ENCODE data around the gene KRT13. TPM values are rescaled to one million over a fixed set of nuclear protein-coding genes. Genes with fewer than 3 reads are reported as not detected.

The KRT13 gene
- polyA plus RNA-seq, 1 experiment: not detected

DNA sequence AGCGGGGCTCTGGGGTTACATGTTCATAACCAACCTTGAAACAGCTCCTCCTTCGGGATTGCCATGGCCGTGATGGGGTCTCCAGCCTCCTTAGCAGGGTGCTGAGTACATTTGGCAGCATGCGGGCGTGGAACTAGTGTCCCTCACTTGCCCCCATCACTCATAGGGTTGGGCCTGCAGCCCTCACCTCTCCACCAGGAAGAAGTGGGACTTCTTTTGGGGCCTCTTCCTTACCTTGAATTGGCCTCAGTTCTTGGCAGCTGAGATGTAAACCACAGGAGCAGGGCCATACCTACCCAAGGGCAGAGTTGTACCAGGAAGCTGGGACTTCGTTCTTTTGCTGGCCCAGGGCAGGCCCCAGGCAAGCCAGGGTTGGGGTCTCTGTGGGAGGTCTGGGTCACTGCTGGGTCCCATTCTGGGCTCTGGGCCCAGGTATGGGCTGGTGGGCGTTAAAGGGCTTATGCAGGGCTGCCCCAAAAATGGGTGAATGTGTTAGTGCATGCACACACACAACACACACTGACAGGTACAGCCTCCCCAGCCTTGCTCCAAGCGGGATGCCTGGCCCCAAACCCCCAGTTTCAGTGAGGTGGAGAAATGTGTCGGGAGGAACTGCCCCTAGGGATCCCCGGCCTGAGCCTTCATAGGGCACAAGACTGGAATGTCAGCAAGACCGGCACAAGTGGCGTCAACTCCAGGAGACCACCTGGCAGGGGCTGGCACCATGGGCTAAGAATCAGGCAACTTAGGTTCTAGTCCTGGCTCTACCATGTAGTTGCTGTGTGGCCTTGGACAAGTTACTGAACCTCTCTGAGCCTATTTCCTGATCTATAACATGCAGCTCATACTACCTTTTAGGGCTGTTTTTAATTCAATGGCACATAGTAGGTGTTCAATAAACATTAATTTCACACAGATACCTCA is 17.2 kb upstream of the KRT13 start:
- H3K27ac ChIP-seq (ENCODE audit: low read depth, low read length): no peak overlapping the region
- TF ChIP-seq, protein P1, sequence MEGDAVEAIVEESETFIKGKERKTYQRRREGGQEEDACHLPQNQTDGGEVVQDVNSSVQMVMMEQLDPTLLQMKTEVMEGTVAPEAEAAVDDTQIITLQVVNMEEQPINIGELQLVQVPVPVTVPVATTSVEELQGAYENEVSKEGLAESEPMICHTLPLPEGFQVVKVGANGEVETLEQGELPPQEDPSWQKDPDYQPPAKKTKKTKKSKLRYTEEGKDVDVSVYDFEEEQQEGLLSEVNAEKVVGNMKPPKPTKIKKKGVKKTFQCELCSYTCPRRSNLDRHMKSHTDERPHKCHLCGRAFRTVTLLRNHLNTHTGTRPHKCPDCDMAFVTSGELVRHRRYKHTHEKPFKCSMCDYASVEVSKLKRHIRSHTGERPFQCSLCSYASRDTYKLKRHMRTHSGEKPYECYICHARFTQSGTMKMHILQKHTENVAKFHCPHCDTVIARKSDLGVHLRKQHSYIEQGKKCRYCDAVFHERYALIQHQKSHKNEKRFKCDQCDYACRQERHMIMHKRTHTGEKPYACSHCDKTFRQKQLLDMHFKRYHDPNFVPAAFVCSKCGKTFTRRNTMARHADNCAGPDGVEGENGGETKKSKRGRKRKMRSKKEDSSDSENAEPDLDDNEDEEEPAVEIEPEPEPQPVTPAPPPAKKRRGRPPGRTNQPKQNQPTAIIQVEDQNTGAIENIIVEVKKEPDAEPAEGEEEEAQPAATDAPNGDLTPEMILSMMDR (IDR thresholded peaks at IDR 0.05; ENCODE audit: low read depth, low read length): no peak
- ChIA-PET POLR2A (no interaction called here), CTCF (interaction anchor here (2.0 to 3.1 kb wide), 2 partner anchors 26 to 141 kb away, joined by 8 to 20 read pairs; no protein-coding TSS in a partner anchor)
- no peaks in the 10 kb centered on the region for H3K27me3 ChIP-seq (ENCODE audit: control insufficient read depth, insufficient read depth, low read length)
- peaks cover 8% of the 10 kb centered on the region; the same call in 1 of the 2 replicates for H3K9me3 ChIP-seq (ENCODE audit: control insufficient read depth, insufficient read depth, low read length)
- H3K4me3 ChIP-seq (ENCODE audit: low read depth, low read length): no peak overlapping the region
- no peak for DNase-seq (ENCODE audit: low read depth, low spot score)

DNA sequence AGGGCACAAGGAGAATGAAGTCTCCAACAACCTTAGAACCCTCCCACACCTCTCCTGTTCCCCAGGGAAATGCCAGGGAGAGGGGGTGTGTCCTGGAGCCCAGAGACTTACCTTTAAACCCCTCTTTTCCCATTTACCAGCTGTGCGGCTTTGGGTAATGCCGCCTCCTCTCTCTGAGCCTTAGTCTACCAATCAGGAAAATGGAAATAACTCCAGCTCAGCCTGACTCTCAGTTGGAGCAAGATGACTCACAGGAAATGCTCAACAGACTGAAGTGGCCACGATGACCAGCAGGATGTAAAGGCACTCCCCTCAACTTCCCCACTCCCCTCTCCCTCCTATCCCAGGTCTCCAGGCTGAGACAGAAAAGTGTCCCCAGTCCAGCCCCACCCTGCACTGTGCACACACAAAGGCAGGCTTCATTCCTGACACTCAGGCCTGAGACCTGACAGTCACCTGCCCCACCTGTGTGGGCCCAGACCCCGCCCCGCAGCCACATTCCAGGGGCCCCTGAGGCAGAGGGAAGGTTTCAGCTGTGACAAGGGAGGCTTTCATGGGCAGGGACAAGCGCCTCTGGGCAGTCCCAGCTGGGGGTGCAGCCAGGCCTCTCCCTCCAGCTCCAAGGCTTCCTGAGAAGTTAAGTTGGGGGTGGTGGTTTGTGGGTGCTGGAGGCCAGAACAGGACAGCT is 16.3 kb upstream of the KRT13 start:
- Histone ChIP-seq H3K27ac (ENCODE audit: low read depth, low read length) (peak overlapping the region; percentile 39), H3K4me3 (ENCODE audit: low read depth, low read length) (no peak overlapping the region), H3K27me3 (ENCODE audit: control insufficient read depth, insufficient read depth, low read length) (no peaks in the 10 kb centered on the region), H3K9me3 (ENCODE audit: control insufficient read depth, insufficient read depth, low read length) (peaks cover 8% of the 10 kb centered on the region; the same call in 1 of the 2 replicates)
- DNase-seq (ENCODE audit: low read depth, low spot score): peak; percentile 50
- TF ChIP-seq, protein P1 (IDR thresholded peaks at IDR 0.05; ENCODE audit: low read depth, low read length): no peak; the same call in 1 of the 2 replicates
- POLR2A ChIA-PET: no interaction called here
- CTCF ChIA-PET: interaction anchor here (1.0 to 3.1 kb wide), 3 partner anchors 27 to 141 kb away, joined by 3 to 20 read pairs (median 8); no protein-coding TSS in a partner anchor

DNA sequence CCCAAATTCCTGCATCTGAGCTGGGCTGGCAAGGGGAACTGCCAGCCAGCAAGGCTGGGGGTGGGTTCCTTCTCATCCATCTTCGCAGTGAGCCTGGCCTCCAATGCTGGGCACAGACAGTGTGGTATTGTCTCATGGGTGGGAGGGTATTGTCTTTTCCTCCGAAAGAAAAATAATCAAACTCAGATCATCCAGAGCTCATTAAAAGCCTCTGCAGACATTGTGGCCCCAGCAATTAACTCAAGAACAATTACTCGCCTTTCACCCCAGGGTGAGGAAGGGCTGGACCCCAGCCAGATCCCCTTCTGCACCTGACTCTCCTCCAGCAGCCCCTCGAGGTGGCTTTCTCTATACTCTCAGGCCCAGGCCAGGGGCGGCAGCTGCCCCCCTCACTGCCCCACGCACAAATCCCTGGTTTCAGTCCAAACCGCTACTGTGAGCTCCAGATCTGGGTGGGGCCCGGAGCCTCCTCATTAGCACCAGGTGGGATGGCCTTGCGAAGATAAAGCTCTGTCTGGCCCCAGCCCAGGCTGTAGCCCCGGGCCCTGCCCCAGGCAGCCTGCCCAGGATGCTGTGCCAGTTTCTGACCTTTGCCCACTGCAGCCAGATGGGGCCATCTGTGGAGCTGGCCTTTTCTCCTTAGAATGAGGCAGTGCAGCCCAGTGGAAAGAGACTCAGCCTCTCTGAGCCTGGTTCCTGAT is 15.6 kb upstream of the KRT13 start:
- ChIA-PET POLR2A (no interaction called here), CTCF (interaction anchor here (1.0 to 3.1 kb wide), 3 partner anchors 28 to 142 kb away, joined by 3 to 20 read pairs (median 8); no protein-coding TSS in a partner anchor)
- no peak overlapping the region for H3K4me3 ChIP-seq (ENCODE audit: low read depth, low read length)
- no peak overlapping the region for H3K27ac ChIP-seq (ENCODE audit: low read depth, low read length)
- H3K27me3 ChIP-seq (ENCODE audit: control insufficient read depth, insufficient read depth, low read length): no peaks in the 10 kb centered on the region
- H3K9me3 ChIP-seq (ENCODE audit: control insufficient read depth, insufficient read depth, low read length): peaks cover 8% of the 10 kb centered on the region; the same call in 1 of the 2 replicates
- no peak for DNase-seq (ENCODE audit: low read depth, low spot score)
- TF ChIP-seq, protein P1 (IDR thresholded peaks at IDR 0.05; ENCODE audit: low read depth, low read length): no peak

DNA sequence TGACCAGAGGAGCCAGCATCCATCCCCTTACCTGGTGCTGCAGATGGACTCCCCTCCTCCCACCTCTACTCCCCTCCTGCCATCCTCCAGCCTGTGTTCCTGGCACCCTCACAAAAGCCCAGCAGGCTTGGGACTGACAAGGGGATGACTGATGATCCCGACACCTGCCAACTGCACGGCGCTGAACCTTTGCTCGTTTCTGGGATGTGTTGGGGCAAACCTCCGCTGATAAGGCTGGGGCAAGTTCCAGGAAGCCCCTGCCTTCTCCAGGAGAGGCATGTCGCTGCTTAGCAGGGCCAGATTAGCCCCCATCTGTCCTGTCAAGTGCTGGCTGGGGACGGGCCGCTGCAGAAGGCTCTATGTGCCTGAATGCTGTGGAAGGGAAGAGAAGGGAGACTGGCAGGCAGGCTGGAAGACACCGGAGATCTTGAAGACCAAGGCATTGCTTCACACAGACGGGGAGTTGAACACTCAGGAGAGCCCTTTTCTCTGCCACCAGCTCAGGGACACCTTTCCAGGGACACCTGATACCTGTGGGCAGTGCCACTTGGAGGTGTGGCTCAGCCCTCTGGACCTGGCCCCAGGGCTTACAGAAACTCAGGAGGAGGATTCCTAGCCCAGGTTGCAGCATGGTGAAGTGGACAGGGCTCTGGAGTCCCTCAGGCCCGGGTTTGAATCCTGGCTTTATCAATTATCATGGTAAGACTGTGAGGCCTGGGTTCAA is 14.3 kb upstream of the KRT13 start:
- Histone ChIP-seq H3K4me3 (ENCODE audit: low read depth, low read length) (no peak overlapping the region), H3K9me3 (ENCODE audit: control insufficient read depth, insufficient read depth, low read length) (peaks cover 8% of the 10 kb centered on the region; the same call in 1 of the 2 replicates), H3K27ac (ENCODE audit: low read depth, low read length) (no peak overlapping the region), H3K27me3 (ENCODE audit: control insufficient read depth, insufficient read depth, low read length) (no peaks in the 10 kb centered on the region)
- POLR2A ChIA-PET: no interaction called here
- TF ChIP-seq, protein P1 (IDR thresholded peaks at IDR 0.05; ENCODE audit: low read depth, low read length): no peak
- no peak for DNase-seq (ENCODE audit: low read depth, low spot score)
- CTCF ChIA-PET: no interaction called here
